ENCODE results near the gene CAPN15.
A peak's percentile ranks its signal among the peaks of the same experiment; 100 is the strongest.

Gene CAPN15

GRCh38 chr16:523097-523741 is 4.3 kb upstream of the CAPN15 start:
- no peak overlapping the region for H3K4me3 ChIP-seq (ENCODE audit: low read depth, low read length)
- DNase-seq (ENCODE audit: low read depth): no peak

- DNase-seq (ENCODE audit: low read depth): no peak
- H3K4me3 ChIP-seq (ENCODE audit: low read depth, low read length): no peak overlapping the region
Measured at GRCh38 chr16:524274-525040, 3.1 kb upstream of the CAPN15 start.

GRCh38 chr16:525123-525519 is 2.4 kb upstream of the CAPN15 start:
- no peak overlapping the region for H3K4me3 ChIP-seq (ENCODE audit: low read depth, low read length)
- no peak for DNase-seq (ENCODE audit: low read depth)

GRCh38 chr16:525520-526180 is 1.9 kb upstream of the CAPN15 start:
- DNase-seq (ENCODE audit: low read depth): peak; percentile 49
- H3K4me3 ChIP-seq (ENCODE audit: low read depth, low read length): peak overlapping the region; percentile 89

GRCh38 chr16:526181-527014 is 1.1 kb upstream of the CAPN15 start:
- DNase-seq (ENCODE audit: low read depth): no peak
- peak overlapping the region; percentile 89 for H3K4me3 ChIP-seq (ENCODE audit: low read depth, low read length)

DNA sequence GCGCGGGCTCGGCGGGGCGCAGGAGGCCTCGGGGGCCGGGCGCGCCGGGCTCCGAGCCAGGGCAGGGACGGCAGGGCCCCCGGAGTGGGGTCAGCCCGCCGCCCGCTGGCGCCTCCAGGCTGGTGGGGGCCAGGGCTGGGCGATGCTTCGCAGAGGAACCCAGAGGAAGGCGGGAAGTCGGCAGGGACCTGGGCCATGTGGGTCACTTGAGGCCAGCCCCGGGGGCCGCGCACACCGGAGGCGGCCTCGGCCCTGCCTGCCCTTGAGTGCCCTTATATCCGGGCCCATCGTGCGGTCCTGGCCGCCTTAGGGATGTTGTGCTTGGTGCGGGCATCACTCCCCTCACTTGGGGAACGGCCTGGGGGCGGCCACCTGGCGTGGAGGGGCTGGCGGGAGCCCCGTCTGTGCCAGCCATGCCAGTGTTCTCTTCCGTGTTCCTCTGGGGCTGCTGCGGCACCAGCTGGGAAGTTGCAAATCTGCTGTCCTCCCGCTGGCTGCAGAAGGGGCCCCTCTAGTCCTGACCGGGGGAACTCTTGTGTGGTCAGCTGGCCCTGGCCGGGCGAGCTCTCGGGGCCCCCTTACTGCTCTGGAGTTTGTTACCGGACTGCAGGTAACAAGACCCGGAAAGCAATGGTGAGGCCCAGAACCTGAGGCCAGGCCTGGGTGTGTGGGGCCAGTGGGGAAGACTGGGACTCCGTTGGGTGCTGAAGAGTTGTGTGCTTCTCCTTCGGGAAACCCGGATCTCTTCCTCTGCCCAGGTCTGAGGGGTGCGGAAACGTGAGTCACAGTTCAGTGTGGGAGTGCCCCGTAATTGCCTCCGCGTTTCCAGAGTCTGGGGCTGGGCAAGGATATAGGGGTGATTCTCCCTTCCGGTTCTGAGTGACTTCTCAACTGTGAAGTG is 849 bp downstream of the CAPN15 start:
- DNase-seq (ENCODE audit: low read depth): no peak
- peak overlapping the region; percentile 89 for H3K4me3 ChIP-seq (ENCODE audit: low read depth, low read length)

DNA sequence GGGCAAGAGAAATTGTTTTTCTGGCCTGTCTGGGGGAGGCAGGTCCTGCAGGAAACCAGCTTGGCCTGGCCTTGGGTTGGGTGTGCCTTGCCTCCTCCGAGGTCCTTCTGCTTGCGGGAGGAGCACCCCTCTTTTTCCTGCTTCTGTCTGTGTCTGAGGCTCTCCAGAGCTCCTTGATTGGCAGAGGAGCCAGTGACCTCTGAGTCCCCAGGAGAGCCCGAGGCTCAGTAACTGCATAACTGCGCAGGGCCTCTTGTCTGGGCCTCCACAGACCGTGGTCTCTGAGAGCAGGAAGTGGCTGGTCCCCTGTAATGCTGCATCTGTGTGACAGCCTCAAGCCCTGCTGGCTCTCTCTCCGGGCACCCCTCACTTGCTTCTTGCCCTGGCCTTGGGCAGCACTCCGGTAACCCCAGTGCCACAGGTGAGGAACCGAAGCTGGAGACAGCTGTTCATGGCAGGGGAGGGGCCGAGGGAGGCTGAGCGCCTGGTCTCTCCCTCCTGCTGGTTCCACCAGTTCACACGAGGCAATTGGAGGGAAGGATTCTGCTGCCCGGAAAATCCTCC is 1.6 kb downstream of the CAPN15 start:
- H3K4me3 ChIP-seq (ENCODE audit: low read depth, low read length): peak overlapping the region; percentile 89
- DNase-seq (ENCODE audit: low read depth): no peak

- no peak for DNase-seq (ENCODE audit: low read depth)
- no peak overlapping the region for H3K4me3 ChIP-seq (ENCODE audit: low read depth, low read length)
Measured at GRCh38 chr16:530111-530817, 2.8 kb downstream of the CAPN15 start.

GRCh38 chr16:531494-532125 is 4.1 kb downstream of the CAPN15 start:
- no peak for DNase-seq (ENCODE audit: low read depth)
- no peak overlapping the region for H3K4me3 ChIP-seq (ENCODE audit: low read depth, low read length)

GRCh38 chr16:533391-534123 is 6.0 kb downstream of the CAPN15 start:
- DNase-seq (ENCODE audit: low read depth): no peak
- H3K4me3 ChIP-seq (ENCODE audit: low read depth, low read length): no peak overlapping the region

DNA sequence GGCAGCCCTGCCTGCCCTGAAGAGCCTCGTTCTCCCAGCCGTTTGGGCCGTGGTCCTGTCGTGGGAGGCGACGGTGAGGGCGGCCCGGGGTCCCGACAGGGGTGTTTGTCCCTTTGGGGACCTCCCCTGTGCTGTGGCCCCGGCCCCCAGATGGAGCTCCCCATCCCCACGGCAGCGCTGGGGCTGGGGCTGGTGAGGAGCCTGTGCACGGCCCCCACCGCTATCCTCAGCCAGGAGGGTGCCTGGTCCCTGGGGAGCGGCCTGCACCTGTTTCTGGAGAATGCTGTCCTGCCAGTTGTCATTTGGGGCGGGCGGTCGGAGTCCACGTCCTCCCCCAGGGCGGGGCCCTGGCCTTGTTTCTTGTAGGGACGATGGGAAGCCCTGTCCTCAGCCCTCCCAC is 6.6 kb downstream of the CAPN15 start:
- DNase-seq (ENCODE audit: low read depth): no peak
- no peak overlapping the region for H3K4me3 ChIP-seq (ENCODE audit: low read depth, low read length)

GRCh38 chr16:534856-535445 is 7.4 kb downstream of the CAPN15 start:
- H3K4me3 ChIP-seq (ENCODE audit: low read depth, low read length): no peak overlapping the region
- no peak for DNase-seq (ENCODE audit: low read depth)

DNA sequence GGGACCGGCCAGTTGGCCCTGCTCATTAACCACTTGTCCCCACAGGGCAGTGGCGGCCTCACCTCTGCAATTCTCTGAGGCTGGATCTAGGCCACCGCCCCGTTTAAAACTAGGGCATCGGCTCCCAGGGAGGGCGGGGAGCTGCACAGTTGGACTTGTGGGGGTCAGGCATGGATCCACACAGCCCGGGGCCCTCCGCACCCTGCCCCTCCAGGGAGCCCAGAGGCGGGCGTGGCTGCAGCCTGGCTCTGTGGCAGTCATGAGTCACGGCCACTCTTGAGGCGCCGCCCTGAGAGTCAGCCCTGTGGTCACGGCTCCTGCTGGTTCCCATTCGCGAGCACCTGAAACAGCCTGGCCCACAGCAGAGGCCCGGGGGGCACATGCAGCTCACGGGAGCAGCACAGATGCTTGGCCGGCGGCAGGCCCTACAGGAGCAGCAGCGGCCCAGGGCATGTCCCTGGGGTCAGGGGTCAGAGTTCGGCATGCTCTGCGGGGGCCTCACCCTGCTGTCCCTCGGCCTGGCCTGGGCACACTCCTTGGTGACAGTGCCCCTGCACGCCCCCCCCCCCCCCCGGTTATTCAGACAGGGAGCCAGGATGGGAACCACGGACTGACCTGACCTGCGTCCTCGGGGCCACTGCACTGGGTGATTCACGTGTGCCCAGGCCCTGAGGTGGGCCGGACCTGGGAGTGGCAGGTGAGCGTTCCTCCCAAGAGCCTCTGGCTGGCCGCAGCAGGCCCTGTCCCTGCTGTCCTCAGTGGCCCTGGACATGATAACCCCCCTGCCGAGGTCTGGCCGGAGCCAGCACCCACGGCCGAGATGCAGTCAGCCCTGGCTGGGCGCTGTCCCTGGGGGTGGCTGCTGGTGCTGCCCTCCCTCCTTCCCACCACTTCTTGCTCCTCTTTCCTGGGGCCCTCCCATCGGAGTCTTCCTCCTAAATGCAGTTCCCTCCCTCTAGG is 8.2 kb downstream of the CAPN15 start:
- no peak overlapping the region for H3K4me3 ChIP-seq (ENCODE audit: low read depth, low read length)
- DNase-seq (ENCODE audit: low read depth): no peak

DNA sequence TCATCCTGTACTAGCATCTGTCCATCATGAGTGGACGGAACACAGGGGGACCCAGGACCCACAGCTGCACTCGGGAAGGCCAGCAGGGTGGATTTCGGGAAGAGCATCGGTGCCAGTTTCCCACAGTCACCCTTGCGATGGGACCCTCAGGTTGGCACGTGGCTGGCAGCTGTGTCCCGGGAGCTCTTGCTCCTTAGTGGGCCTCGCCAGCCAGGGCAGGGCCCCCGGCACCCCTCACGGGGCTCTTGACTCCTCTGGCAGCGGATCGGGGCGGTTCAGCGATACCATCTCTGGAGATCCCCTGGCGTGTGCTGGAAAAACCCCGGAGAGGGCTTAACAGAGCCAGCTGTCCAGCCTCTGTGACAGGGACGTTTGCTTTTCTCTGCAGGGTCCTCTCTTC is 9.2 kb downstream of the CAPN15 start:
- no peak for DNase-seq (ENCODE audit: low read depth)
- no peak overlapping the region for H3K4me3 ChIP-seq (ENCODE audit: low read depth, low read length)

Data from skeletal muscle cell (primary cell).